ENCODE data around the gene OR51E1. TPM values are rescaled to one million over a fixed set of nuclear protein-coding genes. Genes with fewer than 3 reads are reported as not detected.

OR51E1 gene
- total and polyA plus RNA-seq, 2 experiments from 2014 or later: not detected

DNA sequence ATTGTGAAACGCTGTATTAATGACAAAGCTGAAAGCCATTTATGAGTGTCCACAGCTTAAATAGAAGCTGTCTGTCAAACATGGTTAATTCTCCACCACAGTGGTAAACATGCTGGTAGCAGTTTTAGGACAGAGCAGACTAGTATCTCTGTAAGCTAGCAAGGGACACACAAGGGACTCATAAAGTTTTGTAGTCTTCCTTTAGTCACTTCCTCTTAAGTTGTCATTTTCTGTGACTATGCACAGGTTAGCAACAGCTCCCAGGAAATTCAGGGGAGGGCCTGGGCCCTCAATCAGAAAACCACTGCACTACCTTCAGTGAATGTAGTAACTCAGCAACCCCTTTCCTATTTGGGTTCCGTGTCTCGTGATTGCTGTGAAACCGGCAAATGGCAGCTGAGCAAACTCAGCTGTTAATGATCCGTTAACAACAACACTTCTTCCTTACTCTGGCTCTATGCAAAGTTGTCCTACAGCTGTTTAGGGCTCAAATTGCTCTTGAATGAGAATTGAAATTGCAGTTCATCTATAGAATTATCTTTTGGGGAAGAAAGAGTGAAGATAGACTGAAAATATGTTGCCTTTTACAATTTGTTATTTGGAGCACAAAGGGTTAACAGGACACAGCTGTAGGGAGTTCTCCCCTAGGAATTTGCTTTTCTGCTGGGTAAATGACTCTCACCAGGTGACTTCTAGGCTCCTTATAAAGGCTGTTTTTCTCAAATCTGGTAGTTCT, 60.4 kb downstream of the OR51E1 start, which contains the start of gene MMP26:
TSS of gene MMP26 (plus strand) at position 731 of the 736 bp plus-strand sequence.
- Histone ChIP-seq H3F3A (ENCODE audit: insufficient read depth) (no peaks in the 10 kb centered on the region), H3K9me2 (ENCODE audit: insufficient read depth) (no peaks in the 10 kb centered on the region), H3K4me1 (ENCODE audit: insufficient read depth) (no peaks in the 10 kb centered on the region), H3K27ac (no peak within 1 kb of the TSS), H4K20me1 (ENCODE audit: insufficient read depth) (no peaks in the 10 kb centered on the region), H3K27me3 (replicated peaks; ENCODE audit: insufficient read depth) (no peaks in the 10 kb centered on the region), H3K4me2 (ENCODE audit: unreplicated experiment) (no peak within 1 kb of the TSS), H3K36me3 (ENCODE audit: low read depth) (no peaks in the 10 kb centered on the region), H3K4me3 (no peak within 1 kb of the TSS), H3K9ac (no peak within 1 kb of the TSS), H2AFZ (no peak within 1 kb of the TSS), H3K79me2 (ENCODE audit: insufficient read depth) (no peaks in the 10 kb centered on the region), H3K9me3 (ENCODE audit: low read depth) (no peaks in the 10 kb centered on the region)
- in situ Hi-C loops (cut with MboI): no loop called here
- 5 to 9% methylated on average over 5 of the region's 5 CpGs for WGBS, 2 experiments (ENCODE audit: low coverage in 1 of 2, low lambda C conversion rate in 2 of 2, missing lambda C conversion rate in 2 of 2)
- DNase-seq: no peak
- TF ChIP-seq EZH2 (IDR thresholded peaks at IDR 0.05; ENCODE audit: insufficient read depth, poor library complexity, severe bottlenecking) (no peak), EZH2phosphoT487 (IDR thresholded peaks at IDR 0.05; ENCODE audit: insufficient read depth, low read depth) (no peak)

DNA sequence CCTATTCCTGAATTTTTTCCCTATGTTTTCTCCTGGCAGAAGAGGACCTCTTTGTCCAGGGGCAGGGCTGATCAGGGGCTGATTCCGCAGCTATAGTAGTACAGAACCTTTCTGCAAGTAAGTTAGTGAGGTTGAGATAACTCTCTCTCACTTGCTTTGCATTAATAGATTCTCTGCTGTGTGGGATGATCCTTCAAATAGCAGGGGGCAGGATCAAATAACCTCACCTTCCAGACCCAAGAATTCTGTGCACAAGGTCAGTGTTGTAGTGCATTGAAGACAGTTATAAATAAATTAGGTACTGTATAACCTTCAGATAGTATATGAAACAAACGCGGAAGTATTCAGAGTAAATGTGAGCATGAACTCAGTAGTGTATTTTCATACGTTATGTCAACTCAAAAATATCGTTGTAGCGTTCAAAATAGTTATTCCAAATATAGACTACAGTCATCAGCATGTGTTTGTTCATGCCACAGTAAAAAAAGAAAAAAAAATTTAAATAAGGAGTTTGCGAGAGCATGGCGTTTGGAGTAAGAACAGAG, 61.1 kb downstream of the OR51E1 start:
- Histone ChIP-seq H3K27ac (no peak overlapping the region), H3K36me3 (ENCODE audit: low read depth) (no peaks in the 10 kb centered on the region), H3K27me3 (replicated peaks; ENCODE audit: insufficient read depth) (no peaks in the 10 kb centered on the region), H3K4me1 (ENCODE audit: insufficient read depth) (no peaks in the 10 kb centered on the region), H3K4me3 (no peak overlapping the region), H3K9me2 (ENCODE audit: insufficient read depth) (no peaks in the 10 kb centered on the region), H3K4me2 (ENCODE audit: unreplicated experiment) (no peak overlapping the region), H4K20me1 (ENCODE audit: insufficient read depth) (no peaks in the 10 kb centered on the region), H3K9me3 (ENCODE audit: low read depth) (no peaks in the 10 kb centered on the region), H3K79me2 (ENCODE audit: insufficient read depth) (no peaks in the 10 kb centered on the region), H2AFZ (no peak overlapping the region), H3F3A (ENCODE audit: insufficient read depth) (no peaks in the 10 kb centered on the region), H3K9ac (no peak overlapping the region)
- TF ChIP-seq EZH2phosphoT487 (IDR thresholded peaks at IDR 0.05; ENCODE audit: insufficient read depth, low read depth) (no peak), EZH2 (IDR thresholded peaks at IDR 0.05; ENCODE audit: insufficient read depth, poor library complexity, severe bottlenecking) (no peak)
- 35 to 36% methylated on average over 8 of the region's 8 CpGs for WGBS, 2 experiments (ENCODE audit: low coverage in 1 of 2, low lambda C conversion rate in 2 of 2, missing lambda C conversion rate in 2 of 2)
- in situ Hi-C loops (cut with MboI): no loop called here
- no peak for DNase-seq

Other genes with a start within 250 kb of the OR51E1 start
- not detected in 2 replicates for gene OR52K2, start 194.7 kb upstream of the OR51E1 start, total RNA-seq (2014; rRNA removed; shearing (Covaris generic))
- gene OR52K2, start 194.7 kb upstream of the OR51E1 start, polyA plus RNA-seq (2016; fragmentation: Nextera tagmentation; extraction: Ambion mirVana): not detected in 2 replicates
- not detected in 2 replicates for gene OR52K1, start 161.3 kb upstream of the OR51E1 start, total RNA-seq (2014; rRNA removed; shearing (Covaris generic))
- gene OR52K1, start 161.3 kb upstream of the OR51E1 start, polyA plus RNA-seq (2016; fragmentation: Nextera tagmentation; extraction: Ambion mirVana): not detected in 2 replicates
- gene OR52M1, start 98.8 kb upstream of the OR51E1 start, total RNA-seq (2014; rRNA removed; shearing (Covaris generic)): not detected in 2 replicates
- gene OR52M1, start 98.8 kb upstream of the OR51E1 start, polyA plus RNA-seq (2016; fragmentation: Nextera tagmentation; extraction: Ambion mirVana): not detected in 2 replicates
- not detected in 2 replicates for gene OR52I2, start 62.2 kb upstream of the OR51E1 start, total RNA-seq (2014; rRNA removed; shearing (Covaris generic))
- not detected in 2 replicates for gene OR52I2, start 62.2 kb upstream of the OR51E1 start, polyA plus RNA-seq (2016; fragmentation: Nextera tagmentation; extraction: Ambion mirVana)
- not detected in 2 replicates for gene OR52I1, start 49.9 kb upstream of the OR51E1 start, total RNA-seq (2014; rRNA removed; shearing (Covaris generic))
- gene OR52I1, start 49.9 kb upstream of the OR51E1 start, polyA plus RNA-seq (2016; fragmentation: Nextera tagmentation; extraction: Ambion mirVana): not detected in 2 replicates
- gene TRIM68, start 35.8 kb upstream of the OR51E1 start, total RNA-seq (2014; rRNA removed; shearing (Covaris generic)): 15.2 and 19.2 TPM in 2 replicates
- gene TRIM68, start 35.8 kb upstream of the OR51E1 start, polyA plus RNA-seq (2016; fragmentation: Nextera tagmentation; extraction: Ambion mirVana): 5.1 and 5.8 TPM in 2 replicates
- not detected in 2 replicates for gene OR51D1, start 6.5 kb upstream of the OR51E1 start, total RNA-seq (2014; rRNA removed; shearing (Covaris generic))
- gene OR51D1, start 6.5 kb upstream of the OR51E1 start, polyA plus RNA-seq (2016; fragmentation: Nextera tagmentation; extraction: Ambion mirVana): not detected in 2 replicates
- gene OR51E2, start 53.9 kb downstream of the OR51E1 start, total RNA-seq (2014; rRNA removed; shearing (Covaris generic)): not detected in 2 replicates
- gene OR51E2, start 53.9 kb downstream of the OR51E1 start, polyA plus RNA-seq (2016; fragmentation: Nextera tagmentation; extraction: Ambion mirVana): not detected in 2 replicates
- gene MMP26, start 60.8 kb downstream of the OR51E1 start, total RNA-seq (2014; rRNA removed; shearing (Covaris generic)): not detected in 2 replicates
- gene MMP26, start 60.8 kb downstream of the OR51E1 start, polyA plus RNA-seq (2016; fragmentation: Nextera tagmentation; extraction: Ambion mirVana): not detected in 2 replicates
- not detected in 2 replicates for gene OR51F1, start 126.0 kb downstream of the OR51E1 start, total RNA-seq (2014; rRNA removed; shearing (Covaris generic))
- gene OR51F1, start 126.0 kb downstream of the OR51E1 start, polyA plus RNA-seq (2016; fragmentation: Nextera tagmentation; extraction: Ambion mirVana): not detected in 2 replicates
- gene OR52R1, start 160.4 kb downstream of the OR51E1 start, total RNA-seq (2014; rRNA removed; shearing (Covaris generic)): not detected in 2 replicates
- not detected in 2 replicates for gene OR52R1, start 160.4 kb downstream of the OR51E1 start, polyA plus RNA-seq (2016; fragmentation: Nextera tagmentation; extraction: Ambion mirVana)
- not detected in 2 replicates for gene OR51F2, start 177.3 kb downstream of the OR51E1 start, total RNA-seq (2014; rRNA removed; shearing (Covaris generic))
- gene OR51F2, start 177.3 kb downstream of the OR51E1 start, polyA plus RNA-seq (2016; fragmentation: Nextera tagmentation; extraction: Ambion mirVana): not detected in 2 replicates
- gene OR51S1, start 205.2 kb downstream of the OR51E1 start, total RNA-seq (2014; rRNA removed; shearing (Covaris generic)): not detected in 2 replicates
- not detected in 2 replicates for gene OR51S1, start 205.2 kb downstream of the OR51E1 start, polyA plus RNA-seq (2016; fragmentation: Nextera tagmentation; extraction: Ambion mirVana)
- not detected in 2 replicates for gene OR51T1, start 237.9 kb downstream of the OR51E1 start, total RNA-seq (2014; rRNA removed; shearing (Covaris generic))
- gene OR51T1, start 237.9 kb downstream of the OR51E1 start, polyA plus RNA-seq (2016; fragmentation: Nextera tagmentation; extraction: Ambion mirVana): not detected in 2 replicates